GM23338 (cell line): ENCODE measurements around the gene EBPL. TPM values are rescaled to one million over a fixed set of nuclear protein-coding genes. Genes with fewer than 3 reads are reported as not detected.

Experiments
- ATAC-seq: fragments of 200-7000 bp; cut with Tn5 transposase; 3 replicates; pipeline ENCODE4 v1.9.1; 2020
- DNase-seq: peaks from one replicate; pipeline ENCODE4 v3.0.0-alpha.2; 2015; ENCODE audit warnings: low spot score
- H2AFZ ChIP-seq: fragments of 200-600 bp; sonication (generic); 2 replicates; pipeline ENCODE4 v1.8.0; 2016; ENCODE audit warnings: antibody characterized with exemption, mild to moderate bottlenecking, moderate library complexity
- H3F3A ChIP-seq: fragments of 200-600 bp; sonication (generic); replicated peaks from 2 replicates; pipeline ENCODE4 v1.8.0; 2017; ENCODE audit warnings: antibody characterized with exemption, mixed run types, low read depth
- H3K27ac ChIP-seq: fragments of 200-600 bp; sonication (generic); 2 replicates; pipeline ENCODE4 v1.6.1; 2016; ENCODE audit warnings: low read depth
- H3K27me3 ChIP-seq: fragments of 200-600 bp; sonication (generic); 2 replicates; pipeline ENCODE4 v1.8.0; 2016; ENCODE audit warnings: mild to moderate bottlenecking, mixed run types, moderate library complexity; ENCODE audit not compliant: insufficient read depth
- H3K36me3 ChIP-seq: fragments of 200-600 bp; sonication (generic); 2 replicates; pipeline ENCODE4 v1.8.0; 2016; ENCODE audit warnings: mild to moderate bottlenecking; ENCODE audit not compliant: insufficient read depth
- H3K4me1 ChIP-seq: fragments of 200-600 bp; sonication (generic); 2 replicates; pipeline ENCODE4 v1.8.0; 2016; ENCODE audit warnings: mild to moderate bottlenecking, moderate library complexity; ENCODE audit not compliant: insufficient read depth
- H3K4me2 ChIP-seq: fragments of 200-600 bp; sonication (generic); 2 replicates; pipeline ENCODE4 v1.7.1; 2017; ENCODE audit warnings: mixed run types
- H3K4me3 ChIP-seq: fragments of 200-600 bp; sonication (generic); 2 replicates; pipeline ENCODE4 v1.6.1; 2016; ENCODE audit warnings: mixed run types
- H3K79me2 ChIP-seq: fragments of 200-600 bp; sonication (generic); replicated peaks from 2 replicates; pipeline ENCODE4 v1.8.0; 2017; ENCODE audit warnings: mild to moderate bottlenecking; ENCODE audit not compliant: insufficient read depth
- H3K9me2 ChIP-seq: fragments of 200-600 bp; sonication (generic); 2 replicates; pipeline ENCODE4 v1.8.0; 2017; ENCODE audit not compliant: insufficient read depth
- H4K20me1 ChIP-seq: fragments of 200-600 bp; sonication (generic); replicated peaks from 2 replicates; pipeline ENCODE4 v1.8.0; 2017; ENCODE audit warnings: mild to moderate bottlenecking; ENCODE audit not compliant: insufficient read depth
- H3K27ac Mint-ChIP-seq: 2 replicates; pipeline ENCODE4 v1.8.0; 2020; ENCODE audit warnings: inconsistent platforms, mild to moderate bottlenecking, moderate library complexity, mixed read lengths
- H3K27me3 Mint-ChIP-seq: 3 replicates; pipeline ENCODE4 v1.8.0; 2022; ENCODE audit warnings: low read depth, mild to moderate bottlenecking, moderate library complexity, mixed read lengths, inconsistent platforms; ENCODE audit not compliant: insufficient read depth, poor library complexity
- H3K36me3 Mint-ChIP-seq: 3 replicates; pipeline ENCODE4 v1.8.0; 2021; ENCODE audit warnings: low read depth, mild to moderate bottlenecking, inconsistent platforms, moderate library complexity, mixed read lengths
- H3K4me1 Mint-ChIP-seq: 3 replicates; pipeline ENCODE4 v1.8.0; 2020; ENCODE audit warnings: mild to moderate bottlenecking, inconsistent platforms, mixed read lengths
- H3K4me3 Mint-ChIP-seq: 3 replicates; pipeline ENCODE4 v1.8.0; 2021; ENCODE audit warnings: moderate library complexity, mild to moderate bottlenecking, inconsistent platforms, mixed read lengths
- H3K9me3 Mint-ChIP-seq: 3 replicates; pipeline ENCODE4 v1.8.0; 2020; ENCODE audit warnings: moderate library complexity, mild to moderate bottlenecking, inconsistent platforms, mixed read lengths
- CREB1 ChIP-seq: fragments of 250-450 bp; sonication (Bioruptor Pico); IDR thresholded peaks from 2 replicates; pipeline ENCODE4 v1.5.0; 2020; ENCODE audit warnings: low read depth, mild to moderate bottlenecking, moderate library complexity
- EZH2 ChIP-seq: fragments of 200-600 bp; sonication (generic); IDR thresholded peaks from one replicate; pipeline ENCODE4 v1.8.0; 2017; ENCODE audit warnings: antibody characterized with exemption, mild to moderate bottlenecking, low read depth; ENCODE audit not compliant: unreplicated experiment
- EZH2phosphoT487 ChIP-seq: fragments of 200-600 bp; sonication (generic); IDR thresholded peaks from one replicate; pipeline ENCODE4 v1.8.1; 2018; ENCODE audit warnings: antibody characterized with exemption; ENCODE audit not compliant: unreplicated experiment
- JUNB ChIP-seq: IDR thresholded peaks from one replicate; pipeline ENCODE4 v1.6.1; 2016; ENCODE audit warnings: antibody characterized with exemption; ENCODE audit not compliant: unreplicated experiment
- STAT1 ChIP-seq: IDR thresholded peaks from one replicate; pipeline ENCODE4 v1.6.1; 2016; ENCODE audit warnings: antibody characterized with exemption; ENCODE audit not compliant: unreplicated experiment
- ZNF331 ChIP-seq: fragments of 250-450 bp; sonication (Bioruptor Pico); IDR thresholded peaks from 2 replicates; pipeline ENCODE4 v1.5.0; 2020; ENCODE audit warnings: low read depth, mild to moderate bottlenecking, moderate library complexity
- polyA plus RNA-seq: library from polyadenylated mRNA; unstranded; fragments of >200 nt; fragmentation: Nextera tagmentation; extraction: Ambion mirVana; gene quantifications from 2 replicates; pipeline ENCODE4 v1.2.1, GENCODE V29; 2016
- total RNA-seq: library from RNA; depleted of rRNA; stranded (reverse); fragments of >200 nt; shearing (Covaris generic); gene quantifications from 2 replicates; pipeline ENCODE4 v1.2.3, GENCODE V29; 2014
- TF ChIP-seq, protein P1 (sequence below), 2 experiments: fragments of 200-600 bp in 1 of 2; sonication (generic) in 1 of 2; conservative IDR thresholded peaks; 2 replicates each; pipeline versions ENCODE4 v1.5.1 to v1.6.1; 2016 to 2017; ENCODE audit warnings: antibody characterized with exemption in 2 of 2, low read depth in 2 of 2, mild to moderate bottlenecking in 2 of 2, moderate library complexity in 1 of 2
- TF ChIP-seq, protein P2 (sequence below): IDR thresholded peaks from one replicate; pipeline ENCODE4 v1.6.1; 2018; ENCODE audit warnings: antibody characterized with exemption; ENCODE audit not compliant: unreplicated experiment

Gene EBPL
- total and polyA plus RNA-seq, 2 experiments from 2014 or later: 231 to 245 TPM

DNA sequence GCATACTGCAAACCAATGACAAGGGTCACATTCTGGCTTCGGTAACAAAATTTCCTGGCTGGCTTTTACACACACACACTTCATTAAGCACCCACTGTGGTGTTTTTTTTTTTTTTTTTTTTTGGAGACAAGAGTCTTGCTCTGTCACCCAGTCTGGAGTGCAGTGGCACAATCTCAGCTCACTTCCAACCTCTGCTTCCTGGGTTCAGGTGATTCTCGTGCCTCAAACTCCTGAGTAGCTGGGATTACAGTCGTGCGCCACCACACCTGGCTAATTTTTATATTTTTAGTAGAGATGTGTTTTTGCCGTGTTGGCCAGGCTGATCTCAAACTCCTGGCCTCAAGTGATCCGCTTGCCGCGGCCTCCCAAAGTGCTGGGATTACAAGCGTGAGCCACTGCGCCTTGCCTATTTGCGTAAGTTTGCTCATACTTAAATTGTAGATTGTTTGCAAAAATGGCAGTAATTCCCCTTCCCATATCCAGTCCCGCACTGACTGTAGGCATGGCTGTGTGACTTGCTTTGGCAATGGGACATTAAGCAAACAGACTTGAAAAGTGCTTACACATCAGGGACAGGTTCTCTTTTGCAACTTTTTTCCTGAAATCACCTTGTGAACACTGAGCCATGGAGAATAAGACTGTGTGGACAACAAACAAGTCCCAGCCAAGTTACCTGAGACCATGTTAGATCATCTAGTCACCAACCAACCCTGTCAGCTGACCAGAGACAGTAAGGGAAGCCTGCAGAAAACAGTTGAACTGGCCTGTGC is 42.1 kb upstream of the EBPL start (continued):
- TF ChIP-seq STAT1 (no peak), EZH2phosphoT487 (no peak), EZH2 (no peak), CREB1 (no peak), JUNB (no peak)
- TF ChIP-seq, protein P1, sequence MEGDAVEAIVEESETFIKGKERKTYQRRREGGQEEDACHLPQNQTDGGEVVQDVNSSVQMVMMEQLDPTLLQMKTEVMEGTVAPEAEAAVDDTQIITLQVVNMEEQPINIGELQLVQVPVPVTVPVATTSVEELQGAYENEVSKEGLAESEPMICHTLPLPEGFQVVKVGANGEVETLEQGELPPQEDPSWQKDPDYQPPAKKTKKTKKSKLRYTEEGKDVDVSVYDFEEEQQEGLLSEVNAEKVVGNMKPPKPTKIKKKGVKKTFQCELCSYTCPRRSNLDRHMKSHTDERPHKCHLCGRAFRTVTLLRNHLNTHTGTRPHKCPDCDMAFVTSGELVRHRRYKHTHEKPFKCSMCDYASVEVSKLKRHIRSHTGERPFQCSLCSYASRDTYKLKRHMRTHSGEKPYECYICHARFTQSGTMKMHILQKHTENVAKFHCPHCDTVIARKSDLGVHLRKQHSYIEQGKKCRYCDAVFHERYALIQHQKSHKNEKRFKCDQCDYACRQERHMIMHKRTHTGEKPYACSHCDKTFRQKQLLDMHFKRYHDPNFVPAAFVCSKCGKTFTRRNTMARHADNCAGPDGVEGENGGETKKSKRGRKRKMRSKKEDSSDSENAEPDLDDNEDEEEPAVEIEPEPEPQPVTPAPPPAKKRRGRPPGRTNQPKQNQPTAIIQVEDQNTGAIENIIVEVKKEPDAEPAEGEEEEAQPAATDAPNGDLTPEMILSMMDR (conservative IDR thresholded peaks at IDR 0.05; ENCODE audit: low read depth in 2 of 2): no peak
- TF ChIP-seq, protein P2, sequence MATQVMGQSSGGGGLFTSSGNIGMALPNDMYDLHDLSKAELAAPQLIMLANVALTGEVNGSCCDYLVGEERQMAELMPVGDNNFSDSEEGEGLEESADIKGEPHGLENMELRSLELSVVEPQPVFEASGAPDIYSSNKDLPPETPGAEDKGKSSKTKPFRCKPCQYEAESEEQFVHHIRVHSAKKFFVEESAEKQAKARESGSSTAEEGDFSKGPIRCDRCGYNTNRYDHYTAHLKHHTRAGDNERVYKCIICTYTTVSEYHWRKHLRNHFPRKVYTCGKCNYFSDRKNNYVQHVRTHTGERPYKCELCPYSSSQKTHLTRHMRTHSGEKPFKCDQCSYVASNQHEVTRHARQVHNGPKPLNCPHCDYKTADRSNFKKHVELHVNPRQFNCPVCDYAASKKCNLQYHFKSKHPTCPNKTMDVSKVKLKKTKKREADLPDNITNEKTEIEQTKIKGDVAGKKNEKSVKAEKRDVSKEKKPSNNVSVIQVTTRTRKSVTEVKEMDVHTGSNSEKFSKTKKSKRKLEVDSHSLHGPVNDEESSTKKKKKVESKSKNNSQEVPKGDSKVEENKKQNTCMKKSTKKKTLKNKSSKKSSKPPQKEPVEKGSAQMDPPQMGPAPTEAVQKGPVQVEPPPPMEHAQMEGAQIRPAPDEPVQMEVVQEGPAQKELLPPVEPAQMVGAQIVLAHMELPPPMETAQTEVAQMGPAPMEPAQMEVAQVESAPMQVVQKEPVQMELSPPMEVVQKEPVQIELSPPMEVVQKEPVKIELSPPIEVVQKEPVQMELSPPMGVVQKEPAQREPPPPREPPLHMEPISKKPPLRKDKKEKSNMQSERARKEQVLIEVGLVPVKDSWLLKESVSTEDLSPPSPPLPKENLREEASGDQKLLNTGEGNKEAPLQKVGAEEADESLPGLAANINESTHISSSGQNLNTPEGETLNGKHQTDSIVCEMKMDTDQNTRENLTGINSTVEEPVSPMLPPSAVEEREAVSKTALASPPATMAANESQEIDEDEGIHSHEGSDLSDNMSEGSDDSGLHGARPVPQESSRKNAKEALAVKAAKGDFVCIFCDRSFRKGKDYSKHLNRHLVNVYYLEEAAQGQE: no peak

DNA sequence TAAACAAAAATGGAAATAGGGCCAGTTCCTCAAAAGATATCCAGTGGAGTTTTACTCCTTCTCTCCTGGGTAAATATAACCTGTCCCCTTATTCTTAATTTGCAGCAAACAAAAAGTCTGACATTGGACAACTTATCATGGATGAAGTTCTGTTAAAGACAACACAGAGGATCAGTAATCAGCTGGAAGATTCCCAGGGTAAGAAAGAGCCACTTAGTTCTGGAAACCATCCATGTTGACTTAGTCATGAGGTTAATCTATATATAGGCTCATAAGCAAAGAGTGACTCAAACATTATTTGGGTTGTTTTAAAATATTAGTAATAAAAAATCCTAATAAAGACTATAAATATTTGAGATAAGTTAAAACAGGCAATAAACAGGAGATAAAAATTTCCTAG is 40.5 kb upstream of the EBPL start:
- Histone ChIP-seq H3K4me1 (no peaks in the 10 kb centered on the region), H3K4me2 (no peak overlapping the region), H2AFZ (no peak overlapping the region), H3K79me2 (no peaks in the 10 kb centered on the region), H4K20me1 (no peaks in the 10 kb centered on the region), H3K27ac (no peak overlapping the region), H3K4me3 (no peak overlapping the region), H3K36me3 (no peaks in the 10 kb centered on the region; the same call in 1 of the 2 replicates), H3F3A (no peaks in the 10 kb centered on the region), H3K9me2 (no peaks in the 10 kb centered on the region), H3K27me3 (no peaks in the 10 kb centered on the region)
- ATAC-seq (no peak), DNase-seq (no peak)
- no peak overlapping the region for H3K27ac Mint-ChIP-seq
- TF ChIP-seq STAT1: no peak
- H3K4me1 Mint-ChIP-seq: 0 out of 3 replicates have a peak, but pooled peaks cover 2% of the 10 kb centered on the region
- peaks cover 40% of the 10 kb centered on the region for H3K36me3 Mint-ChIP-seq
- no peaks in the 10 kb centered on the region; the same call in 2 of the 3 replicates for H3K9me3 Mint-ChIP-seq
- no peak overlapping the region for H3K4me3 Mint-ChIP-seq
- no peaks in the 10 kb centered on the region for H3K27me3 Mint-ChIP-seq

DNA sequence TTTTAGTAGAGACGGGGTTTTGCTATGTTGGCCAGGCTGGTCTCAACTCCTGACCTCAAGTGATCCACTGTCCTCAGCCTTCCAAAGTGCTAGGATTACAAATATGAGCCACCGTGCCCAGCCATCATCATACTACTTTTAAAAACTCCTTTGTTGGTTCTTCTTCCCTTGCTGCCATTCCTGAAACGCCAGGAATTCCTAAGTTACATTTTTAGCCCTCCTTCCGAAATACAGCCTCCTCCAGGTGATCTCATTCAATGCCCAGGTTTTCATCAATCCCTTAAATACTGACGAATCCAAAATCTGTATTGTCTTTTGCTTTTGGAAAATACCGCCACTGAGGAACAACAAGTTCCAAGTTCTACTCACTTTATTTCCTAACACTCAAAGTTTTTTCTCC is 25.3 kb upstream of the EBPL start:
- Histone ChIP-seq H3F3A (no peaks in the 10 kb centered on the region), H3K4me2 (peak overlapping the region; percentile 5), H3K4me3 (no peak overlapping the region), H4K20me1 (no peaks in the 10 kb centered on the region), H3K27me3 (no peaks in the 10 kb centered on the region), H3K9me2 (no peaks in the 10 kb centered on the region), H3K36me3 (peaks cover 9% of the 10 kb centered on the region), H3K27ac (peak overlapping the region; percentile 47; the same call in 1 of the 2 replicates), H2AFZ (no peak overlapping the region), H3K4me1 (no peaks in the 10 kb centered on the region), H3K79me2 (no peaks in the 10 kb centered on the region)
- peak; percentile 33; the same call in 2 of the 3 replicates for ATAC-seq
- Mint-ChIP-seq H3K9me3 (peaks cover 5% of the 10 kb centered on the region; the same call in 1 of the 3 replicates), H3K4me3 (no peak overlapping the region), H3K36me3 (peaks cover 54% of the 10 kb centered on the region), H3K4me1 (peaks cover 13% of the 10 kb centered on the region), H3K27ac (peak overlapping the region; percentile 42; the same call in 1 of the 2 replicates), H3K27me3 (no peaks in the 10 kb centered on the region)
- DNase-seq: peak; percentile 67
- TF ChIP-seq, protein P1 (conservative IDR thresholded peaks at IDR 0.05; ENCODE audit: low read depth in 2 of 2): no peak
- TF ChIP-seq STAT1: no peak
- no peak for TF ChIP-seq EZH2phosphoT487
- no peak for TF ChIP-seq JUNB
- no peak for TF ChIP-seq ZNF331 (CRISPR knock-in tag)
